AG04449 (cell line): Measurements from ENCODE around the gene AARS1.
A peak's percentile ranks its signal among the peaks of the same experiment; 100 is the strongest.
"Not testable (repeated sequence)": the region's sequence is repeated elsewhere in the genome, so short reads cannot be mapped to it uniquely, and the experiment has no call there.

Experiments used
- CTCF ChIA-PET: fragments of 350-600 bp; formaldehyde crosslinking; extraction: SDS; loops from one replicate; lab custom pipeline; 2021; ENCODE audit warnings: antibody characterized with exemption; lab: Yijun Ruan, JAX
- POLR2A ChIA-PET: fragments of 400-600, 350-600 bp; formaldehyde crosslinking; extraction: SDS; loops from one replicate; lab custom pipeline; 2020; ENCODE audit warnings: antibody characterized with exemption, inconsistent platforms; lab: Yijun Ruan, JAX
- DNase-seq: peaks from one replicate; pipeline ENCODE4 v3.0.0-alpha.2; 2010; ENCODE audit warnings: low read depth, low spot score
- H3K4me3 ChIP-seq: 2 replicates; pipeline ENCODE4 v1.5.1; 2011; ENCODE audit warnings: low read depth, mild to moderate bottlenecking, control low read depth, low read length
- TF ChIP-seq, protein P1 (sequence below): IDR thresholded peaks from one replicate; pipeline ENCODE4 v1.5.1; 2011; ENCODE audit warnings: mild to moderate bottlenecking, moderate library complexity, low read length, control low read depth, inconsistent platforms; ENCODE audit not compliant: insufficient read depth; ENCODE audit errors: missing control alignments

Gene AARS1

DNA sequence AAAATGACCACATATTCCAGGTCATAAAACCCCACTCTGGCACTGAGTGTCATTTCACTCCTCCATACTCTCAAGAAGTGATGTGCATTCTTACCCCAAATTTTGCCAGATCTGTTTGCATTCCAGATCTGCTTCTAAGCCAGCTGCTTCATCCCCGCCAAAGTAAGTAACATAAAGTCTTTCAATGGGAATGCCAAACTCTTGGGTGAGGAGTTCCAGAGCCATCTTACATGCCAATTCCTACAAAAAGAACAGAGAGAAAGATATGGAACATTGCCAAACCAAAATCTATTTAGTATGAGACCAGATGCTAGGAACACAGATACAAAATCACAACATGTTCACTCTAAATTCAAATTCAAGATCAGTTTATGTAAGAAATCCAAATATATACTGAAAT, 12.9 kb downstream of the AARS1 start:
- H3K4me3 ChIP-seq = no peak overlapping the region
- no peak for DNase-seq
- CTCF ChIA-PET = interaction anchor here (1.5 kb wide), 1 partner anchor 9 kb away, joined by 8 read pairs; no protein-coding TSS in a partner anchor
- POLR2A ChIA-PET = no interaction called here
- TF ChIP-seq, protein P1, sequence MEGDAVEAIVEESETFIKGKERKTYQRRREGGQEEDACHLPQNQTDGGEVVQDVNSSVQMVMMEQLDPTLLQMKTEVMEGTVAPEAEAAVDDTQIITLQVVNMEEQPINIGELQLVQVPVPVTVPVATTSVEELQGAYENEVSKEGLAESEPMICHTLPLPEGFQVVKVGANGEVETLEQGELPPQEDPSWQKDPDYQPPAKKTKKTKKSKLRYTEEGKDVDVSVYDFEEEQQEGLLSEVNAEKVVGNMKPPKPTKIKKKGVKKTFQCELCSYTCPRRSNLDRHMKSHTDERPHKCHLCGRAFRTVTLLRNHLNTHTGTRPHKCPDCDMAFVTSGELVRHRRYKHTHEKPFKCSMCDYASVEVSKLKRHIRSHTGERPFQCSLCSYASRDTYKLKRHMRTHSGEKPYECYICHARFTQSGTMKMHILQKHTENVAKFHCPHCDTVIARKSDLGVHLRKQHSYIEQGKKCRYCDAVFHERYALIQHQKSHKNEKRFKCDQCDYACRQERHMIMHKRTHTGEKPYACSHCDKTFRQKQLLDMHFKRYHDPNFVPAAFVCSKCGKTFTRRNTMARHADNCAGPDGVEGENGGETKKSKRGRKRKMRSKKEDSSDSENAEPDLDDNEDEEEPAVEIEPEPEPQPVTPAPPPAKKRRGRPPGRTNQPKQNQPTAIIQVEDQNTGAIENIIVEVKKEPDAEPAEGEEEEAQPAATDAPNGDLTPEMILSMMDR = no peak

DNA sequence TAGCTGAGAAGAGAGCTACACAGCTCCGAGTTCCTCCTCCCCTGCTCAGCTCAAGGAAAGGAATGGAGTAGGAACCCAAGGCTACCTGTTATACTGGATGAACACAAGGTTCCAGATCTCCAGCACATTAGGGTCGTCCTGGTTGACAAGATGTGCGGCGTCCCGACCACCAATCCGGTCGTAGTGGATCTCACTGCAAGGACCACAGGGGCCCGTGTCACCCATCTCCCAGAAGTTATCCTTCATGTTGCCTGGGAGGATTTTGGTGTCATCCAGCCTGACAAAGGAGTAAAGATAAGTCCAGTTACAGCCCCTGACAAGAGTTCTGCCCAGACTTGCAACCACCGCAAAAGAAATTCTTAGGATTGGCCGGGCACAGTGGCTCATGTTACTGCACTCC, 17.6 kb downstream of the AARS1 start:
- ChIA-PET POLR2A (interaction anchor here (0.7 kb wide), 2 partner anchors 12 to 38 kb away, joined by 3 read pairs; no protein-coding TSS in a partner anchor), CTCF (interaction anchor here (1.5 to 1.7 kb wide), 3 partner anchors 9 to 17 kb away, joined by 6 to 8 read pairs (median 7); no protein-coding TSS in a partner anchor)
- H3K4me3 ChIP-seq = no peak overlapping the region
- TF ChIP-seq, protein P1 = no peak
- no peak for DNase-seq

DNA sequence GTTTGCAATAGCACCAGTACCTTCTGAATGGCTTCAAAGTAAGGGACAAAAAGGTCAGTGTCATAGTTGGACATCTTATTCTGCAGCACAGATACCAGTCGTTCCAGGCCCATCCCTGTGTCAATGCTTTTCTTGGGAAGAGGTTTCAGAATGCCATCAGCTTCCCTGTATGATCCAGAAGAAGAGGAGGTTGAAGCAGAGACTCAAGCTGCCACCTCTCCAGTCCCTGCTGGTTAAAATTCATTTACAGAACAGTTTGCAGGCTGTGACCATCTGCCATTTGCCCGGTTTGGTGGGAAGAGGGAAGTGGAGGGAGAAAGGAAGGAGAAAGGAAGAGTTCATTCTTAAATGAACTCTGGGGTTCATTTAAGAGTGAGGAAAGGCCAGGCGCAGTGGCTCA, 19.1 kb downstream of the AARS1 start:
- TF ChIP-seq, protein P1 = no peak
- DNase-seq = no peak
- no peak overlapping the region for H3K4me3 ChIP-seq
- ChIA-PET CTCF (interaction anchor here (0.7 to 1.5 kb wide), 3 partner anchors 10 to 16 kb away, joined by 3 to 7 read pairs (median 6); no protein-coding TSS in a partner anchor), POLR2A (no interaction called here)

DNA sequence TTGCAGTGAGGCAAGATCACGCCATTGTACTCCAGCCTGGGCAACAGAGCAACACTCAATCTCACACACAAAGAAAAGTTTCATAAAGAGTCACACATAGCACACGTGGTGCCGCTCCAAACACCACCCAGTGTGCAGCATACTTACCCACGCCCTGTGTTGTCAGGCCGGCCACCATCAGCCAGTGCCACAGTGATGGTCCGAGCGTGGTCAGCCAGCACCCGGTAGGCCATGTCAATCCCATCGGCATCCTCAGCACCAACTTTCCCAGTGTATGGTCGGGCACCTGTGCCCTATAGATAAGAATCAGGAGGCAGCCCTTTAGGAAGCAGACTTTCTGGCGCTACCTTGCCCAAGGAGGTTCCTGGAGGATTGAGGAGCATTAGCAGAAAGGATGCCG, 19.8 kb downstream of the AARS1 start:
- ChIA-PET POLR2A (no interaction called here), CTCF (interaction anchor here (0.7 kb wide), 1 partner anchor 10 kb away, joined by 3 read pairs; no protein-coding TSS in a partner anchor)
- TF ChIP-seq, protein P1 = no peak
- no peak overlapping the region for H3K4me3 ChIP-seq
- no peak for DNase-seq

DNA sequence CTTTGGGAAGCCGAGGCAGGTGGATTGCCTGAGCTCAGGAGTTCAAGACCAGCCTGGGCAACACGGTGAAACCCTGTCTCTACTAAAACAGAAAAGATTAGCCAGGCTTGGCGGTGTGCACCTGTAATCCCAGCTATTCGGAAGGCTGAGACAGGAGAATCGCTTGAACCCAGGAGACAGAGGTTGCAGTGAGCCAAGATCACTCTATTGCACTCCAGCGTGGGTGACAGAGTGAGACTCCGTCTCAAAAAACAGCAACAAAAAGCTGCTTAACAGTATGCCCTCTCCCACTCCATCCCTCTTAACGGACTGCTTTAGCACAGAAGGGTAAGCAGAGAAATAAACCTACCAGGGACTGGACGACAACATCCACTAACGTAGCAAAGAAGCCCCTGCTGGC, 21.4 kb downstream of the AARS1 start:
- ChIA-PET POLR2A (interaction anchor here (1.2 kb wide), 1 partner anchor 18 kb away, joined by 3 read pairs; no protein-coding TSS in a partner anchor), CTCF (interaction anchor here (1.1 to 3.3 kb wide), 8 partner anchors 9 to 106 kb away, joined by 3 to 62 read pairs (median 6); partner anchors contain the start of genes AARS1 and EXOSC6)
- DNase-seq, H3K4me3 ChIP-seq: not testable (repeated sequence)

DNA sequence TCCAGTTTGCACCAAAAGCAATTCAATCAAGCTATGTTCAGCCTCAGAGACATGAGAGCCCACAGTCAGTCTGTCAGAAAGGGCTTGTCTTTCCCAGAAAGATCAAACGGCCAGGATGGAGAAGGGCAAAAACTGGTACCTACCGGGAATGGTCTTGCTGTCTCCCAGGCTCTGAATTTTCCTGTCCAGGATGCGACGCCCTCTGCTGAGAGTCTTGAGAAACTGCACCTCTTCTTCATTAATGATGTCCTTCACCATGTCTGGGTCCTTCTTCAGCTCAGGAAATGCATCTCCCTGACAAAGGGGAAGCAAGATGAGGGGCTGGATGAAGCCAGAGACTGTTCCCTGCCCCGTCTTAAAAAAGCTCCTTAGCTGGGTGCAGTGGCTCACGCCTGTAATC, 21.8 kb downstream of the AARS1 start:
- CTCF ChIA-PET = interaction anchor here (1.1 to 3.3 kb wide), 8 partner anchors 10 to 105 kb away, joined by 3 to 62 read pairs (median 6); partner anchors contain the start of genes AARS1 and EXOSC6
- TF ChIP-seq, protein P1 = peak; percentile 57
- DNase-seq = no peak
- H3K4me3 ChIP-seq = no peak overlapping the region
- POLR2A ChIA-PET = interaction anchor here (1.2 kb wide), 1 partner anchor 19 kb away, joined by 3 read pairs; no protein-coding TSS in a partner anchor

DNA sequence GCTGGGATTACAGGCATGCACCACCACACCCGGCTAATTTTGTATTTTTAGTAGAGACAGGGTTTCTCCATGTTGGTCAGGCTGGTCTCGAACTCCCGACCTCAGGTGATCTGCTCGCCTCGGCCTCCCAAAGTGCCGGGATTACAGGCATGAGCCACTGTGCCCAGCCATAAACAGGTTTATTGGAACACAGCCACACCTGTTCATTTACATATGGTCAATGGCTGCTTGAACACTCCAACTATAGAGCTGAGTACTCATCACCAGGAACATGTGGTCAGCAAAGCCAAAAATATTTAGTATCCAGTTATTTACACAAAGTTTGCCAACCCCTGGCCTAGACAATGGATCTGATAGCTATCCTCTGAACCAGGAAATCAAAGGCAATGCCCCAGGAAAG, 29.4 kb downstream of the AARS1 start:
- DNase-seq, H3K4me3 ChIP-seq, POLR2A ChIA-PET: not testable (repeated sequence)
- CTCF ChIA-PET = interaction anchor here (0.9 to 8.7 kb wide), 3 partner anchors 8 to 11 kb away, joined by 3 to 62 read pairs (median 6); no protein-coding TSS in a partner anchor
